Embryonic facial prominence (tissue), 1 donor: ENCODE results near the gene PYDC1.
"Not testable (repeated sequence)": the region's sequence is repeated elsewhere in the genome, so short reads cannot be mapped to it uniquely, and the experiment has no call there.

Experiments
- DNase-seq: peaks from one replicate; pipeline ENCODE4 v3.0.0-alpha.2; 2016; ENCODE audit errors: extremely low spot score

The PYDC1 gene

GRCh38 chr16:31195861-31196260 is 21.1 kb downstream of the PYDC1 start:
- DNase-seq, result not testable (repeated sequence)

- no peak for DNase-seq
These were observed 22.0 kb downstream of the PYDC1 start for GRCh38 chr16:31194898-31195297.

- no peak for DNase-seq
These were observed 23.1 kb downstream of the PYDC1 start for GRCh38 chr16:31193874-31194273.

GRCh38 chr16:31192856-31193642 is 23.9 kb downstream of the PYDC1 start:
- DNase-seq, result no peak

GRCh38 chr16:31191697-31192428 is 25.1 kb downstream of the PYDC1 start:
- DNase-seq, result no peak

GRCh38 chr16:31190818-31191444 is 26.0 kb downstream of the PYDC1 start:
- DNase-seq, result no peak

GRCh38 chr16:31190061-31190460 is 26.9 kb downstream of the PYDC1 start:
- DNase-seq, result no peak

- no peak for DNase-seq
These were observed 27.5 kb downstream of the PYDC1 start for GRCh38 chr16:31189412-31189778.

- DNase-seq, result no peak
These were observed 28.2 kb downstream of the PYDC1 start for GRCh38 chr16:31188450-31189411.

- no peak for DNase-seq
These were observed 29.1 kb downstream of the PYDC1 start for GRCh38 chr16:31187808-31188189.

GRCh38 chr16:31186930-31187807 is 29.8 kb downstream of the PYDC1 start:
- DNase-seq, result no peak

GRCh38 chr16:31186176-31186575 is 30.8 kb downstream of the PYDC1 start:
- DNase-seq, result no peak

GRCh38 chr16:31185339-31185738 is 31.6 kb downstream of the PYDC1 start:
- DNase-seq, result no peak

- no peak for DNase-seq
These were observed 32.0 kb downstream of the PYDC1 start for GRCh38 chr16:31184888-31185287.

- DNase-seq, result no peak
These were observed 33.2 kb downstream of the PYDC1 start for GRCh38 chr16:31183432-31184428.

- no peak for DNase-seq
These were observed 34.5 kb downstream of the PYDC1 start for GRCh38 chr16:31182391-31182790.

- DNase-seq, result no peak
These were observed 35.7 kb downstream of the PYDC1 start for GRCh38 chr16:31181102-31181830.

- DNase-seq, result peak; percentile 88
These were observed 37.0 kb downstream of the PYDC1 start, which contains the start of gene FUS for GRCh38 chr16:31179747-31180459. TSS of gene FUS (plus strand) at chr16:31180139. CDS start at chr16:31180215, 76 bp downstream.
